ENCODE results near the gene SLC5A6.

DNA sequence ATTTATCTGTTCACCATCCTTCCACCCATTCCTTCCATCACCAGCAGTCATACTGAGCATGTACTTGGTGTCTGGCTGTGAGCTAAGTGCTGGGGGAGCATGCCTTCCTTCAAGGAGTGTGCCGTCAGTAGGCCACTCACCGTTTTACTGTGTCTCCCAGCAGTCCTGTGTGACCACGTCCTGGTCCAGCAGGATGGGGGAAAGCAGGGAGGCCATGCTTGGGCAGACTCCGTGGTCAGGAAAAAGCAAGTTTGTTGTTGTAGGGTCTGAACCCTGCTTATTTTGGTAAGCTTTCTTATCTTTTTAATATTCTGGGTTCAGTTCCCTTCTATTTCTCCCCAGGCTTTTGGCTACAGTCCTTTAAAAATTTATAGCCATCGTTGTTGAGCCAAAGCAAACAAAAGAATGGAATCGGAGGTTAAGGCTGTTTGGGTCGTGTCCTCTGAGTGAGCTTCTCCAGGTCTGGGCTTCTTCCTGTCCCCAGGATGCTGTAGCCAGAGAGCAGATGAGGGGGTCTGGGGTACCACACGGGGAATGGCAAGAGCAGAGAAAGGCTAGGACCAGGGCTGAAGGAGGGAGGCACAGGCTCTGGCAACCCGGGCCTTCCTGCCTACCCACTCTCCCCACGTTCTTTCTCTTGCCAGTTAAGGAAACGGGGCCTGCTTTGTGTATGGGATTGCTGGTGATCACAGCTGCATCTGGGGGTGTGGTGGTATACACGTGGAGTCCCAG, 37.3 kb upstream of the SLC5A6 start:
- TF ChIP-seq, protein P1, sequence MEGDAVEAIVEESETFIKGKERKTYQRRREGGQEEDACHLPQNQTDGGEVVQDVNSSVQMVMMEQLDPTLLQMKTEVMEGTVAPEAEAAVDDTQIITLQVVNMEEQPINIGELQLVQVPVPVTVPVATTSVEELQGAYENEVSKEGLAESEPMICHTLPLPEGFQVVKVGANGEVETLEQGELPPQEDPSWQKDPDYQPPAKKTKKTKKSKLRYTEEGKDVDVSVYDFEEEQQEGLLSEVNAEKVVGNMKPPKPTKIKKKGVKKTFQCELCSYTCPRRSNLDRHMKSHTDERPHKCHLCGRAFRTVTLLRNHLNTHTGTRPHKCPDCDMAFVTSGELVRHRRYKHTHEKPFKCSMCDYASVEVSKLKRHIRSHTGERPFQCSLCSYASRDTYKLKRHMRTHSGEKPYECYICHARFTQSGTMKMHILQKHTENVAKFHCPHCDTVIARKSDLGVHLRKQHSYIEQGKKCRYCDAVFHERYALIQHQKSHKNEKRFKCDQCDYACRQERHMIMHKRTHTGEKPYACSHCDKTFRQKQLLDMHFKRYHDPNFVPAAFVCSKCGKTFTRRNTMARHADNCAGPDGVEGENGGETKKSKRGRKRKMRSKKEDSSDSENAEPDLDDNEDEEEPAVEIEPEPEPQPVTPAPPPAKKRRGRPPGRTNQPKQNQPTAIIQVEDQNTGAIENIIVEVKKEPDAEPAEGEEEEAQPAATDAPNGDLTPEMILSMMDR (conservative IDR thresholded peaks at IDR 0.05), result no peak
- no peak for TF ChIP-seq EZH2 (IDR thresholded peaks at IDR 0.05; ENCODE audit: low read depth)
